AG04449 (cell line): ENCODE data around the gene LRRC25.
"Not testable (repeated sequence)": the region's sequence is repeated elsewhere in the genome, so short reads cannot be mapped to it uniquely, and the experiment has no call there.

ENCODE experiments used
- CTCF ChIA-PET: fragments of 350-600 bp; formaldehyde crosslinking; extraction: SDS; loops from one replicate; lab custom pipeline; 2021; ENCODE audit warnings: antibody characterized with exemption; lab: Yijun Ruan, JAX
- POLR2A ChIA-PET: fragments of 400-600, 350-600 bp; formaldehyde crosslinking; extraction: SDS; loops from one replicate; lab custom pipeline; 2020; ENCODE audit warnings: antibody characterized with exemption, inconsistent platforms; lab: Yijun Ruan, JAX
- DNase-seq: peaks from one replicate; pipeline ENCODE4 v3.0.0-alpha.2; 2010; ENCODE audit warnings: low read depth, low spot score
- H3K4me3 ChIP-seq: 2 replicates; pipeline ENCODE4 v1.5.1; 2011; ENCODE audit warnings: low read depth, mild to moderate bottlenecking, control low read depth, low read length
- TF ChIP-seq, protein P1 (sequence below): IDR thresholded peaks from one replicate; pipeline ENCODE4 v1.5.1; 2011; ENCODE audit warnings: mild to moderate bottlenecking, moderate library complexity, low read length, control low read depth, inconsistent platforms; ENCODE audit not compliant: insufficient read depth; ENCODE audit errors: missing control alignments

The LRRC25 gene

DNA sequence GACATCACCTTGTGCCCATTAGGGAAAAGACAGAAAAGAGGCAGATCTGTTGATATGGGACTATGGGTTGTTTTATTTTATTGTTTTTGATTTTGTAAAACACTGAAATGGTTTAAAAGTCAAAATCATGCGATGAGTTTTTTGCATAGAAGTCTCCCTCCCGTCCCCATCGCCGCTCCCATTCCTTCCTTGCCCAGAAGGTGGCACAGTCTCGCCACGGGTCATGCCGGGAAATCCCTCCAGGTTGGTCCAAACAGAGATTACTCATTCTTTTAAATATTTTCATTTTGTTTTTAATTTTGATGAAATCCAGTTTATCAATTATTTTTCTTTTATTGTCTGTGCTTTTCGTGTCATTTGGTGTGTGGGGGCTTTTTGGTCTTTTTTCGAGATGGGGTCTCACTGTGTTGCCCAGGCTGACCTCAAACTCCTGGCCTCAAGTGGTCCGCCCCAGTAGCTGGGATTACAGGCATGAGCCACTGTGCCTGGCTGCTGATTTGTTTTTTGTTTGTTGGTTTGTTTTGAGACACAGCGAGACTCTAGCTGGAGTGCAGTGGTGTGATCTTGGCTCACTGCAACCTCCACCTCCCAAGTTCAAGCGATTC lies 47.8 kb downstream of the LRRC25 start:
- no peak for DNase-seq
- POLR2A ChIA-PET: no interaction called here
- no peak overlapping the region for H3K4me3 ChIP-seq
- CTCF ChIA-PET: interaction anchor here (0.7 to 11.1 kb wide), 29 partner anchors 8 to 228 kb away, joined by 3 to 298 read pairs (median 4); partner anchors contain the start of genes GDF15, LRRC25, LSM4 and PGPEP1
- TF ChIP-seq, protein P1, sequence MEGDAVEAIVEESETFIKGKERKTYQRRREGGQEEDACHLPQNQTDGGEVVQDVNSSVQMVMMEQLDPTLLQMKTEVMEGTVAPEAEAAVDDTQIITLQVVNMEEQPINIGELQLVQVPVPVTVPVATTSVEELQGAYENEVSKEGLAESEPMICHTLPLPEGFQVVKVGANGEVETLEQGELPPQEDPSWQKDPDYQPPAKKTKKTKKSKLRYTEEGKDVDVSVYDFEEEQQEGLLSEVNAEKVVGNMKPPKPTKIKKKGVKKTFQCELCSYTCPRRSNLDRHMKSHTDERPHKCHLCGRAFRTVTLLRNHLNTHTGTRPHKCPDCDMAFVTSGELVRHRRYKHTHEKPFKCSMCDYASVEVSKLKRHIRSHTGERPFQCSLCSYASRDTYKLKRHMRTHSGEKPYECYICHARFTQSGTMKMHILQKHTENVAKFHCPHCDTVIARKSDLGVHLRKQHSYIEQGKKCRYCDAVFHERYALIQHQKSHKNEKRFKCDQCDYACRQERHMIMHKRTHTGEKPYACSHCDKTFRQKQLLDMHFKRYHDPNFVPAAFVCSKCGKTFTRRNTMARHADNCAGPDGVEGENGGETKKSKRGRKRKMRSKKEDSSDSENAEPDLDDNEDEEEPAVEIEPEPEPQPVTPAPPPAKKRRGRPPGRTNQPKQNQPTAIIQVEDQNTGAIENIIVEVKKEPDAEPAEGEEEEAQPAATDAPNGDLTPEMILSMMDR: peak; percentile 84

DNA sequence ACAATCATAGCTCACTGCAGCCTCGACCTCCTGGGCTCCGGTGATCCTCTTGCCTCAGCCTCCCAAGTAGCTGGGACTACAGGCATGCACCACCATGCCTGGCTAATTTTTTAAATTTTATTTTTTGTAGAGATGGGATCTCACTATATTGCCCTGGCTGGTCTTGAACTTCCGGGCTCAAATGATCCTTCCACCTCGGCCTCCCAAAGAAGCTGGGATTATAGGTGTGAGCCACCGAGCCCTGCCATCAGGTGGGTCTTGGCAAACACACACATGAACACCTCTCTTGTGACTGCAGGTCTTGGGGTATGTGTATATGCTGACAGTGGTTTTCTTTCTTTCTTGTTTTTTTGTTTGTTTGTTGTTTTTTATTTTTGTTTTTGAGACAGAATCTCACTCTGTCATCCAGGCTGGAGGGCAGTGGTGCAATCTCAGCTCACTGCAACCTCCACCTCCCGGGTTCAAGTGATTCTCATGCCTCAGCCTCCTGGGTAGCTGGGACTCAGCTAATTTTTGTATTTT lies 48.5 kb downstream of the LRRC25 start:
- DNase-seq, H3K4me3 ChIP-seq, POLR2A ChIA-PET: not testable (repeated sequence)
- CTCF ChIA-PET: interaction anchor here (0.7 to 11.1 kb wide), 22 partner anchors 7 to 73 kb away, joined by 3 to 298 read pairs (median 4); partner anchors contain the start of genes LRRC25, LSM4, PGPEP1 and SSBP4

DNA sequence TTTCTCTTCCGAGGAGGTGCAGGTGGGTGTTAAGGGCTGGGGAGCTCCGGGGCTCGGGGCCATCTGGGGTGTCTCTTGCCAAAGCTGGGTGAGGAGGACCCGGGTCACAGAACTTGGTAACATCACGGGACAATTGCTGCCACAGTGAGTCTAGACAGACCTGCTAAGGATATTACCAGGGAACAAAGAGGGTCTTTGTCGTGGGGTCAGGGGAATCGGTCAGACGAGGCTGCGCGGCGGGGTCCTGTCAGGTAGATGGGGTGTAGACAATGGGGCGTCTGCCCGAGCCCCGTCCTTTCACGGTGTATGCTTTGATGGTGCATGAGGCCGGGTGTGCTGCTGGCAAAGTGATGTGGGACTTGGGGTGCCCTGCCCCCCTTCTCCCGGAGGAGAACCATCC lies 49.3 kb downstream of the LRRC25 start:
- POLR2A ChIA-PET: interaction anchor here (0.7 kb wide), 1 partner anchor 67 kb away, joined by 3 read pairs; the partner anchor contains the start of gene JUND
- TF ChIP-seq, protein P1: no peak
- DNase-seq: no peak
- CTCF ChIA-PET: interaction anchor here (0.6 to 11.1 kb wide), 12 partner anchors 9 to 72 kb away, joined by 3 to 298 read pairs (median 8); partner anchors contain the start of genes LRRC25, PGPEP1 and SSBP4
- H3K4me3 ChIP-seq: no peak overlapping the region

DNA sequence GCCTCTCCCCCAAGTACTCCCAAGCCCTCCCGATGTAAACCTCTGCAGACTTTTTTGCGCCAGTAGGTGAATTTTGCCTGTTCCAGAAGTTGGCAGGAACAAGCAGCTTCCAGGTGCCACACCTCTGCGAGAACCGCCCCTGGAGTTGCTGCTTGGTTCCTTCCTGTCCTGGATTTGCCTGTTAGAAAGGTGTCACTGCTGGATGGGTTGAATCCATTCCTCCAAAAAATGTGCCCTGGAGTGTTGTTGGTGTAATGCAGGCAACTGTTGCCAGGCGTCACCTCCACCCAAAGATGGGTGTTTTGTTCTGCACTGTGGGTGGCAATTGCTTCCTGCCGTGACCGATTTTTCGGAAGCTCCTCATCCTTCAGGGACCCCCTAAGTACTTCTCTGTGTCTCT lies 51.3 kb downstream of the LRRC25 start:
- H3K4me3 ChIP-seq: no peak overlapping the region
- DNase-seq: no peak
- CTCF ChIA-PET: interaction anchor here (0.8 to 11.1 kb wide), 4 partner anchors 17 to 68 kb away, joined by 3 to 298 read pairs (median 6); partner anchors contain the start of genes LSM4 and SSBP4
- TF ChIP-seq, protein P1: no peak
- POLR2A ChIA-PET: no interaction called here

DNA sequence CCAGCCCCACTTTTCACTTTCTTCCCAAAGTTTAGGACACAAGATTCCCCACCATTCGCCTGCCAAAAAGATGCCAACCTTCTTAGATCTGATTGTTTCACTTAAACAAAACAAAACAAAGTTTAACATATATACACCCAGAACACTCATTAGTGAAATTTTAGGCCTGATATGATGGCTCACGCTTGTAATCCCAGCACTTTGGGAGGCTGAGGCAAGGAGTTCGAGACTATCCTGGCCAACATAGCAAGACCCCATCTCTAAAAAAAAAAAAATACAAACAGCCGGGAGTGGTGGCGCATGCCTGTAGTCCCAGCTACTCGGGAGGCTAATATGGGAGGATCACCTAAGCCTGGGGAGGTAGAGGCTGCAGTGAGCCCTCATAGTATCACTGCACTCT lies 52.1 kb downstream of the LRRC25 start:
- ChIA-PET CTCF (interaction anchor here (1.0 to 11.1 kb wide), 7 partner anchors 12 to 69 kb away, joined by 3 to 298 read pairs (median 8); partner anchors contain the start of genes LSM4 and SSBP4), POLR2A (interaction anchor here (0.5 kb wide), 1 partner anchor 22 kb away, joined by 4 read pairs; no protein-coding TSS in a partner anchor)
- no peak for DNase-seq
- TF ChIP-seq, protein P1: no peak
- no peak overlapping the region for H3K4me3 ChIP-seq

DNA sequence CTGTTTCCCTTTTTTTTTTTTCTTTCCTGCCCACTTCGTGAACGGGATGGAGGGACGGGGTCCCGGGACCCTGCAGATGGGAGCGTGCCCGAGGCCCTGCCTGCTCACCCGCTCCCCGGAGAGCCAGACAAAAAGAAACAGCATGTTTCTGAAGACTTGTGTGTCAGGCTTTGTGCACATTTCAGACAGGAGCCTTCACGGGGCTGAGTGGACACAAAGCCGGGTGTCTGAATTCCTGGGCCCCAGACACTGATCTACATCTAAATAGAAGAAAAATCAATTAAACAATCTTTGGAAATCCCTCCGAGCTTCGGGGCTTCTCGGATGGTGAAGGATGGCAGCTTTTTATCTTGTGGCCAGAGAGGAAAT lies 52.9 kb downstream of the LRRC25 start:
- ChIA-PET POLR2A (no interaction called here), CTCF (interaction anchor here (1.1 to 11.1 kb wide), 6 partner anchors 13 to 70 kb away, joined by 3 to 298 read pairs (median 13); partner anchors contain the start of gene SSBP4)
- DNase-seq: no peak
- H3K4me3 ChIP-seq: no peak overlapping the region
- TF ChIP-seq, protein P1: no peak
